GM10847 (cell line): Measurements from ENCODE around the gene XRN1.

Experiments used
- POLR2A ChIP-seq: IDR thresholded peaks from 2 replicates; pipeline ENCODE4 v1.6.1; 2011; ENCODE audit not compliant: insufficient read length; ENCODE audit errors: extremely low read depth

The XRN1 gene

GRCh38 chr3:142355692-142356091 is 92.1 kb downstream of the XRN1 start:
- no peak for TF ChIP-seq POLR2A

GRCh38 chr3:142354076-142354475 is 93.8 kb downstream of the XRN1 start:
- TF ChIP-seq POLR2A: no peak

GRCh38 chr3:142353571-142353970 is 94.3 kb downstream of the XRN1 start:
- no peak for TF ChIP-seq POLR2A

- TF ChIP-seq POLR2A: no peak
Measured at GRCh38 chr3:142348460-142348859, 99.4 kb downstream of the XRN1 start.

- no peak for TF ChIP-seq POLR2A
Measured at GRCh38 chr3:142337994-142338393, 109.8 kb downstream of the XRN1 start.

- no peak for TF ChIP-seq POLR2A
Measured at GRCh38 chr3:142332390-142332789, 115.4 kb downstream of the XRN1 start.

GRCh38 chr3:142319912-142320311 is 127.9 kb downstream of the XRN1 start:
- no peak for TF ChIP-seq POLR2A

GRCh38 chr3:142319094-142319493 is 128.7 kb downstream of the XRN1 start:
- no peak for TF ChIP-seq POLR2A

GRCh38 chr3:142318331-142318730 is 129.5 kb downstream of the XRN1 start:
- no peak for TF ChIP-seq POLR2A

- TF ChIP-seq POLR2A: no peak
Measured at GRCh38 chr3:142315083-142315482, 132.8 kb downstream of the XRN1 start.

GRCh38 chr3:142310439-142310838 is 137.4 kb downstream of the XRN1 start:
- TF ChIP-seq POLR2A: no peak

- TF ChIP-seq POLR2A: no peak
Measured at GRCh38 chr3:142298626-142299025, 149.2 kb downstream of the XRN1 start.

- no peak for TF ChIP-seq POLR2A
Measured at GRCh38 chr3:142296507-142296906, 151.3 kb downstream of the XRN1 start.

- no peak for TF ChIP-seq POLR2A
Measured at GRCh38 chr3:142287866-142288638, 159.8 kb downstream of the XRN1 start.

- TF ChIP-seq POLR2A: no peak
Measured at GRCh38 chr3:142285083-142285517, 162.7 kb downstream of the XRN1 start.

GRCh38 chr3:142282503-142282902 is 165.3 kb downstream of the XRN1 start:
- no peak for TF ChIP-seq POLR2A

- TF ChIP-seq POLR2A: no peak
Measured at GRCh38 chr3:142281474-142281873, 166.4 kb downstream of the XRN1 start.
